Stimulated activated CD4-positive, alpha-beta T cell treated with anti-CD3 and anti-CD28 coated beads, Interleukin-12 subunit alpha, Interleukin-12 subunit beta, amount 100 ng/mL, for 24 hours (primary cell): ENCODE results near the gene CIBAR2.

Experiments used
- DNase-seq, 2 experiments: peaks; one replicate each; pipeline ENCODE4 v3.0.0-alpha.2; 2020; ENCODE audit warnings: low read depth in 2 of 2

CIBAR2 gene

GRCh38 chr16:85103114-85104079 lies 8.9 kb downstream of the CIBAR2 start:
- DNase-seq: no peak

GRCh38 chr16:85101956-85102630 lies 10.2 kb downstream of the CIBAR2 start:
- DNase-seq: no peak

GRCh38 chr16:85100265-85100664 lies 12.0 kb downstream of the CIBAR2 start:
- DNase-seq: no peak

- no peak for DNase-seq
These were observed 13.7 kb downstream of the CIBAR2 start for GRCh38 chr16:85098565-85098964.

- DNase-seq: no peak
These were observed 15.4 kb downstream of the CIBAR2 start for GRCh38 chr16:85096921-85097320.

- DNase-seq: no peak
These were observed 17.5 kb downstream of the CIBAR2 start for GRCh38 chr16:85094812-85095211.

- DNase-seq: no peak
These were observed 18.0 kb downstream of the CIBAR2 start for GRCh38 chr16:85094176-85094805.

- no peak for DNase-seq
These were observed 18.6 kb downstream of the CIBAR2 start for GRCh38 chr16:85093705-85094104.

- no peak for DNase-seq
These were observed 19.4 kb downstream of the CIBAR2 start for GRCh38 chr16:85092851-85093250.

GRCh38 chr16:85092309-85092708 lies 20.0 kb downstream of the CIBAR2 start:
- no peak for DNase-seq

GRCh38 chr16:85091522-85091910 lies 20.8 kb downstream of the CIBAR2 start:
- DNase-seq: no peak

- no peak for DNase-seq
These were observed 21.3 kb downstream of the CIBAR2 start for GRCh38 chr16:85090873-85091521.

GRCh38 chr16:85090181-85090580 lies 22.1 kb downstream of the CIBAR2 start:
- DNase-seq: no peak

GRCh38 chr16:85089525-85089924 lies 22.7 kb downstream of the CIBAR2 start:
- DNase-seq: no peak

GRCh38 chr16:85088570-85089199 lies 23.6 kb downstream of the CIBAR2 start:
- DNase-seq: no peak

GRCh38 chr16:85087899-85088569 lies 24.2 kb downstream of the CIBAR2 start:
- DNase-seq: no peak

- peak; percentile 52 to 68 for DNase-seq
These were observed 25.7 kb downstream of the CIBAR2 start for GRCh38 chr16:85086347-85087291.

GRCh38 chr16:85085721-85086120 lies 26.6 kb downstream of the CIBAR2 start:
- DNase-seq: no peak

GRCh38 chr16:85084841-85085510 lies 27.3 kb downstream of the CIBAR2 start:
- no peak for DNase-seq
